Activated CD8-positive, alpha-beta T cell treated with anti-CD3 and anti-CD28 coated beads for 36 hours (primary cell): ENCODE data around the gene TNIK. TPM values are rescaled to one million over a fixed set of nuclear protein-coding genes. Genes with fewer than 3 reads are reported as not detected.

ENCODE experiments used
- ATAC-seq: fragments of 200-7000 bp; cut with Tn5 transposase; one replicate; pipeline ENCODE4 v1.10.0; 2021; ENCODE audit warnings: mild to moderate bottlenecking, moderate library complexity
- CTCF ChIA-PET: fragments of 350-600 bp; sonication (Branson Sonifier 250); formaldehyde crosslinking; loops from one replicate; lab custom pipeline; 2021; ENCODE audit warnings: antibody characterized with exemption; lab: Charles Lee
- POLR2A ChIA-PET: fragments of 350-600 bp; sonication (Branson Sonifier 250); formaldehyde crosslinking; loops from one replicate; lab custom pipeline; 2021; ENCODE audit warnings: antibody characterized with exemption; lab: Charles Lee
- DNase-seq: peaks from one replicate; pipeline ENCODE4 v3.0.0-alpha.2; 2020
- H3K27ac Mint-ChIP-seq: one replicate; pipeline ENCODE4 v1.8.0; 2021; ENCODE audit warnings: mild to moderate bottlenecking, mixed read lengths
- H3K27me3 Mint-ChIP-seq: one replicate; pipeline ENCODE4 v1.8.0; 2021; ENCODE audit warnings: mixed read lengths
- H3K36me3 Mint-ChIP-seq: one replicate; pipeline ENCODE4 v1.8.0; 2021; ENCODE audit warnings: low read depth, mixed read lengths
- H3K4me1 Mint-ChIP-seq: one replicate; pipeline ENCODE4 v1.8.0; 2021; ENCODE audit warnings: low read depth, mixed read lengths
- H3K4me3 Mint-ChIP-seq: one replicate; pipeline ENCODE4 v1.8.0; 2021; ENCODE audit warnings: mild to moderate bottlenecking, moderate library complexity, mixed read lengths
- H3K9me3 Mint-ChIP-seq: one replicate; pipeline ENCODE4 v1.8.0; 2021; ENCODE audit warnings: mixed read lengths
- intact Hi-C: fragments of 100-400 bp; cut with micrococcal nuclease; formaldehyde crosslinking; loops from one replicate; pipeline ENCODE4 v1.10.0; 2022
- total RNA-seq, 2 experiments: library from RNA; stranded (reverse); gene quantifications; one replicate each; pipeline ENCODE4 v1.2.3, GENCODE V29; 2021
- TF ChIP-seq, protein P1 (sequence below): fragments of 200-600 bp; IDR thresholded peaks from one replicate; pipeline ENCODE4 v1.8.0; 2022; ENCODE audit warnings: antibody characterized with exemption, mild to moderate bottlenecking

The TNIK gene
- total RNA-seq, 2 experiments from 2014 or later: 25.1 to 28.8 TPM

DNA sequence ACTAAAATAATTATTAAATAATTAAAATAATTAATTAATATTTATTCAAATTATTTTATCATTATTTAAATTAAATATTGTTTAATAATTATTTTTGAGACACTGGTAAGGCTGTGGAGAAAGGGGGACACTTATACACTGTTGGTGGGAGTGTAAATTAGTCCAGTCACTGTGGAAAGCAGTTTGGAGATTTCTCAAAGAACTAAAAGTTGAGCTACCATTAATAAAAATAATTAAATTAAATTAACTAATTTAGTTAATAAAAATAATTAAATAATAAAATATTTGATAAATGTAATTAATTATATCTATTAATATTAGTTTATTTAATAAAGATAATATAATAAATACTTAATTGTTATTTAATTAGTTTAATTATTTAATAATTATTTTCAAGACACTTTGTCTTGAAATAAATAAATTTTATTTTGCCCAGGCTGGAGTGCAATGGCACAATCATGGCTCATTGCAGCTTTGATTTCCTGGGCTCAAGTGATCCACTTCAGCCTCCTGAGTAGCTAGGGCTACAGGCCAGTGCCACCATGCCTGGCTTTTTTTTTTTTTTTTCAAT, 16.4 kb upstream of the TNIK start:
- Mint-ChIP-seq H3K36me3 (no peaks in the 10 kb centered on the region), H3K27ac (no peak overlapping the region), H3K27me3 (no peaks in the 10 kb centered on the region), H3K4me1 (peaks cover 15% of the 10 kb centered on the region), H3K4me3 (no peak overlapping the region), H3K9me3 (no peaks in the 10 kb centered on the region)
- intact Hi-C loops: no loop called here
- DNase-seq (no peak), ATAC-seq (no peak)
- POLR2A ChIA-PET: interaction anchor here (0.6 kb wide), 2 partner anchors 136 to 297 kb away, joined by 3 to 4 read pairs; no protein-coding TSS in a partner anchor
- CTCF ChIA-PET: interaction anchor here (1.1 to 4.7 kb wide), 3 partner anchors 11 to 152 kb away, joined by 3 to 22 read pairs (median 4); partner anchors contain the start of gene TNIK
- TF ChIP-seq, protein P1, sequence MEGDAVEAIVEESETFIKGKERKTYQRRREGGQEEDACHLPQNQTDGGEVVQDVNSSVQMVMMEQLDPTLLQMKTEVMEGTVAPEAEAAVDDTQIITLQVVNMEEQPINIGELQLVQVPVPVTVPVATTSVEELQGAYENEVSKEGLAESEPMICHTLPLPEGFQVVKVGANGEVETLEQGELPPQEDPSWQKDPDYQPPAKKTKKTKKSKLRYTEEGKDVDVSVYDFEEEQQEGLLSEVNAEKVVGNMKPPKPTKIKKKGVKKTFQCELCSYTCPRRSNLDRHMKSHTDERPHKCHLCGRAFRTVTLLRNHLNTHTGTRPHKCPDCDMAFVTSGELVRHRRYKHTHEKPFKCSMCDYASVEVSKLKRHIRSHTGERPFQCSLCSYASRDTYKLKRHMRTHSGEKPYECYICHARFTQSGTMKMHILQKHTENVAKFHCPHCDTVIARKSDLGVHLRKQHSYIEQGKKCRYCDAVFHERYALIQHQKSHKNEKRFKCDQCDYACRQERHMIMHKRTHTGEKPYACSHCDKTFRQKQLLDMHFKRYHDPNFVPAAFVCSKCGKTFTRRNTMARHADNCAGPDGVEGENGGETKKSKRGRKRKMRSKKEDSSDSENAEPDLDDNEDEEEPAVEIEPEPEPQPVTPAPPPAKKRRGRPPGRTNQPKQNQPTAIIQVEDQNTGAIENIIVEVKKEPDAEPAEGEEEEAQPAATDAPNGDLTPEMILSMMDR: no peak

DNA sequence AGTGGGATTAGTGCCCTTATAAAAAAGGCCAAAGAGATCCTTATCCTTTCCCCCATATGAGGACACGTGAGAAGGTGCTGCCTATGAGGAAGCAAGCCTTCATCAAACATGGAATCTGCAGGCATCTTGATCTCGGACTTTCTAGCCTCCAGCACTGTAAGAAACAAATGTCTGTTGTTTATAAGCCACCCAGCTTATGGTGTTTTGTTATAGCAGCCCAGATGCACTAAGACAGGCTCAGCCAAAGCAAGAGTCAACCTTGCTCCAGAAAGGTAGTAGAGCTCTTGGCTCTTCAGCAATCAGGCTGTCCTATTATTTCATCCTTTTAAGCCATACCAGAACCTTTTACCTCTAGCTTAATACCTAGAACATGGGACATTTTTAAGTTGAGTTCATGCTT, 12.3 kb upstream of the TNIK start:
- intact Hi-C loops: no loop called here
- POLR2A ChIA-PET: interaction anchor here (0.6 to 2.2 kb wide), 2 partner anchors 11 to 28 kb away, joined by 3 to 14 read pairs; partner anchors contain the start of gene TNIK
- no peak for ATAC-seq
- H3K4me3 Mint-ChIP-seq: no peak overlapping the region
- no peak overlapping the region for H3K27ac Mint-ChIP-seq
- no peaks in the 10 kb centered on the region for H3K27me3 Mint-ChIP-seq
- DNase-seq: no peak
- CTCF ChIA-PET: interaction anchor here (0.8 to 2.0 kb wide), 2 partner anchors 18 to 94 kb away, joined by 3 to 8 read pairs; no protein-coding TSS in a partner anchor
- no peaks in the 10 kb centered on the region for H3K36me3 Mint-ChIP-seq
- no peaks in the 10 kb centered on the region for H3K9me3 Mint-ChIP-seq
- H3K4me1 Mint-ChIP-seq: no peaks in the 10 kb centered on the region
- TF ChIP-seq, protein P1: no peak

DNA sequence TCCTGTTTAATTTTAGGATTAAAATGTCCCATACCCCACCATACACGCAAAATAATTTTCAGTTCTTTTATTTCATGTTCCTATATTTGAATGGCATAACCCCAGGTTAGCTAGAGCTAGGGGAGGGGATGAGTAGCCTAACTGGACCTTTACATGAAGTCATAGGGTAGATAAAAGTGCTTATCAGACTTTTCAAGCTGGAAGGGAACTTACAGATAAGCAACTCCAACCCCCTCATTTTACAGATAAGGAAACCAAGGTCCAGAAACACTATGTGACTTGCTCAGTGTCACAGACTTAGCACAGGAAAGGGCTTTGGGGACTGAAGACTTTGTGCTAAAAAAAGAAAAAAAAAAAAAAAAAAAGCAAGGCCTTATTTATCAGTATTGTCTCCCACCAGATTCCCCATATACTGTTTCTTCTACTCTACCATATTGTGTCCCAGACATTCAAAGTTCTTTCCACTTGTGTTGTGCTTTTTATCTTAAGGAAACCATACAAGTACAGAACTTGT, 10.6 kb upstream of the TNIK start:
- TF ChIP-seq, protein P1: no peak
- no peak overlapping the region for H3K27ac Mint-ChIP-seq
- intact Hi-C loops: no loop called here
- ChIA-PET POLR2A (interaction anchor here (2.2 kb wide), 1 partner anchor 10 kb away, joined by 14 read pairs; the partner anchor contains the start of gene TNIK), CTCF (interaction anchor here (0.7 to 2.0 kb wide), 4 partner anchors 8 to 308 kb away, joined by 3 to 8 read pairs (median 4); no protein-coding TSS in a partner anchor)
- H3K4me3 Mint-ChIP-seq: no peak overlapping the region
- no peaks in the 10 kb centered on the region for H3K36me3 Mint-ChIP-seq
- no peaks in the 10 kb centered on the region for H3K27me3 Mint-ChIP-seq
- no peaks in the 10 kb centered on the region for H3K4me1 Mint-ChIP-seq
- no peak for ATAC-seq
- no peaks in the 10 kb centered on the region for H3K9me3 Mint-ChIP-seq
- DNase-seq: no peak

DNA sequence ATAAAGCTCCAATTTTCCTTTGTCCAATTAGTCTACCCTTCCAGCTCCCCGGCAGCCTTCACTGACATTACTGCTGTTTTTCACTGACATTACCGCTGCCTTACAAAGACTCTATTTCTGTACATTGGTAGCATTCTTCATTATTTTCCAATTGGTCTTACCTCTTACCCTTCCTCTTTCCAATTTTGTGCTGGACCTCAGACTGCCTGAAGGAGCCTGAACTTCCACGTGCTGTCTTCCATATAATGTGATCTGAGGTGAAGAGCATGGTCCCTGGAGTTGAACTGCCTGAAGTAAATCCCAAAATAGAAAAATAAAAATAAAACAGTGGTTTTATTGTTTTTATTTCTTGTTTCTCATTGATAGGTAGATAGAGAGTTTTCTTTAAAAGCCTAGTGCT, 9.2 kb upstream of the TNIK start:
- TF ChIP-seq, protein P1: no peak
- no peak overlapping the region for H3K27ac Mint-ChIP-seq
- ChIA-PET POLR2A (interaction anchor here (1.2 kb wide), 1 partner anchor 96 kb away, joined by 3 read pairs; no protein-coding TSS in a partner anchor), CTCF (interaction anchor here (0.7 to 1.5 kb wide), 3 partner anchors 9 to 221 kb away, joined by 3 to 5 read pairs (median 3); partner anchors contain the start of gene TNIK)
- DNase-seq (no peak), ATAC-seq (no peak)
- H3K4me1 Mint-ChIP-seq: no peaks in the 10 kb centered on the region
- no peak overlapping the region for H3K4me3 Mint-ChIP-seq
- intact Hi-C loops: no loop called here
- no peaks in the 10 kb centered on the region for H3K9me3 Mint-ChIP-seq
- H3K36me3 Mint-ChIP-seq: no peaks in the 10 kb centered on the region
- H3K27me3 Mint-ChIP-seq: no peaks in the 10 kb centered on the region
